GF-D8 (cell line): ENCODE measurements around the gene ZEB2.

Source experiments
- DNase-seq: peaks from one replicate; lab custom pipeline; 2025; lab: John Stamatoyannopoulos, UW

Gene ZEB2

DNA sequence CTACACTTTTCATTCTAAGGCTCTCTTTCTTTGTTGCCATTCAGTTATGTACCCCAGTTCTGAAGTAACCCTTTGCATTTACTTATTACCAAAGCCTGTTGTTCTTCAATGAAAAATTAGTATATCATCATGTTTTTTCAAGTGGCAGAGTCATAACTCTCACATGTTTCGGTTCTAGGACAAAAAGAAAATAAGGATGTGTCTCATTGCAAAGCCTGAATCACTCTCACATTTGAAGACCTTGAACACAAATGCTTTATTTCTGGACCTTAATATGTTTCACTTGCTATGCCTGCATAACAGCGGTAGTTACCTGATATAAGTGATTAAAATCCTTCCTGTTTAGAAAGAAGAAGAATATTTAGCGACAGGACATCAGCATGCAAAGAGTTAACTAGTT is 49.1 kb downstream of the ZEB2 start:
- no peak for DNase-seq

DNA sequence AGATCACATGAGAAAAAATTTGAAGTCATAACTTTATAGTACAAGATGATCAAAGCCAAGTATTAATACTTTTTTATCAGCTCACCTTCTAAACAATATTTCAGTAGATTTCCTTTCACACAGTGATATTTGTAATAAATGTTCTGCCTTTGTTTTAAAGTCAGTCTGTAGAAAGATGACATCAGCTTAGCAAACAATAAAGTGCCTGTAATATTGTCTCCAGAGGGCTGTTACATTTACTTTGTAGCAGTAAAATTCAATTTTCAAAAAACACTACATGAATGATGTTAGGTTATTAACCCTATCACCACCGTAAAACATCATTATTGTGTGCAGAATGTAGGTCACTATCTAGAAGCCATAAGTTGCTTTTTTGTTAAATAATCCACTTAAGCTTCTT is 49.6 kb downstream of the ZEB2 start:
- no peak for DNase-seq

DNA sequence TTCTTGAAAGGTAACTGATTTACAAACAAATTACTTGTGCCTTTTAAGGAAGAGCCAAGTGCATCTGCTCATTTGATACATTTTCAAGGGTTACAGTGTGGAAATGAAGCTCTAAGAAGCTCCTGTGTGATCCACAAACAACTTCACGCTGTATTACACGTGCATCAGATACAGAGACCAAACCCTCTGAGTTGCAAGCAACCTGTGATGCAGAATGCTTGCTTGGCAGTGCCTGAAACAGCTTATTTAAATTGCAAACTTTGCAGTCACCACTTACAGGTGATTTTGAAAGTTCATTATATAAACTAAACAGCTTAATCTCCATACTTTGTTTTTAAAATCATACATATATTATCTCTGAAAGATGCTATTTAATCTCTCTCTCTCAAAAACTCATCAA is 50.1 kb downstream of the ZEB2 start:
- no peak for DNase-seq

DNA sequence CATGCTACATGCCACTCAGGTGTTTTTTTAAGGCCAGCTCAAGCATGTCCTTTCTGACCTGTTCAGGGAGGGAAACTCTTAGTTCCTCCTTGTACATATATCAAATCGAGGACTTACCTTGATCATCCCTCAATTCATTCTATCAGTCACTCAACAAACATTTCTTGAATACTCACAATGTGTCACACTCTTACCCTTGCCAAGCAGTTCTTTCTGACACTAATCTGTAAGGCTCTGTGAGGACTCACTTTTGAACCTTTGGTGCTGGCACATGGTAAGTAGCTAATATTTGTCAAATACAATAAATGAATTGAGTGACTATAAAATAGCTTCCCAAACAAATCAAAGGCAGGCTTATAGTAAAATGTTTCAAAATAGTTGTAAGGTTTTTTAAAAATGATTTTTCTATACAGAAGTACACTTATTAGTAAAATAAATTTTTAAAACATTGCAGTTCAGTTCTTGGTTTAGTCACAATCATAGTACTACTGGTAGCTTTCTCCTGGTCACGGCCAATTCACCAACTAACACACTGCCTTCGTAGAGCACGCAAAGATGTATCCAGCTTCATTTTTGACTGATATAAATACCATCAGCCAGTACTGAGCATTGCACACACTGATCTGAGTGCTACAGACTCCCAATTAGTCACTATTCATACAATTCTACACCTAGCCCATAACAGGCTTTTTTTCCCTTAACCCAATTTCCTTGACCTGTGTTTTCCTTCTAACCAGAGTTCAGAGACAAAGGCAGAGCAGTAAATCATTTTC is 50.9 kb downstream of the ZEB2 start:
- no peak for DNase-seq

DNA sequence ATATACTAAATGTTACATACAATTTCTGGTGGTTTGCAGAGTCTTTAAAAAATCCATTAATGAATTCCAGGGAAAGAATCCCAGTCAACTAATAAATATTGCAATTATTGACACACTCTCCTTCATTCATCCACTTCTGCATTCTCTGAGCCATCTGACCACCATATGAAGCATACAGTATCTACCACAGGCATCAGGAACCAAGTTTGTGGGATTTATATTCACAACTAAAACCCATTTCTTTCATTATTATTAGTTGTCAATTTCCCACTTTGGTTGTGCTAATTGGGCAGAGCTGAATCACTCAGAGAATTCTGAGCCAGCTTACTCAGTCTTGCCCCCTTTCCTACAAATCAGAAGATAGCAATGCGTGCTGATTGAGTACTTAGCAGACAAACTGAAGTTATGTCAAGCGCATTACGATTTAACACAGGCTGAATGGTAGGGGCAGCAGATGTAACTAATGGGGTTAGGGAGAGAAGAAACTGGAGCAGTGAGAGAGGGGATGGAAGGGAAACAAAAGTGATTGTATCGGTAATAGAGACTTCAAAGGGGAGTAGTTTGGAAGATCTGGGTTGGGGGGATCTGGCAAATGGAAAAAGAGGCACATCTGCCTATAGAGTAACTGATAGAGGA is 52.3 kb downstream of the ZEB2 start:
- DNase-seq: no peak

DNA sequence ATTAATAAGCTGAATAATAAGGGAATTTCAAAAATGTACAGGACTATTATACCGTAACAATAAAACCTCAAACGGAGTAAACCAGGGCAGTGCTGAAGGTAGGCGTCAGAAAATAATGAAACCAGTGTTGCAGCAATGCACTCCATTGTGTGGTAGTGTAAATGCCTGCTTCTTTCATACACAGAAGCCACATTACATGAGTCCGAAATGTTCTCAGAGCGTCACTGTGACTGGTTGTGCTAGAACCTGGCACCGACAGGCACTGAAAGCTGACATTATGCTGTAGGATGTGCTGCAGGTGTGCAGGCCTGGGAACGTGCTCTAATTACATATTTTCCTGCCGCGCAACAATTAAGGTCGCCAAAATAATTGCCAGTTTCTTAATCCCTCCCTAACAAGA is 53.3 kb downstream of the ZEB2 start:
- no peak for DNase-seq

DNA sequence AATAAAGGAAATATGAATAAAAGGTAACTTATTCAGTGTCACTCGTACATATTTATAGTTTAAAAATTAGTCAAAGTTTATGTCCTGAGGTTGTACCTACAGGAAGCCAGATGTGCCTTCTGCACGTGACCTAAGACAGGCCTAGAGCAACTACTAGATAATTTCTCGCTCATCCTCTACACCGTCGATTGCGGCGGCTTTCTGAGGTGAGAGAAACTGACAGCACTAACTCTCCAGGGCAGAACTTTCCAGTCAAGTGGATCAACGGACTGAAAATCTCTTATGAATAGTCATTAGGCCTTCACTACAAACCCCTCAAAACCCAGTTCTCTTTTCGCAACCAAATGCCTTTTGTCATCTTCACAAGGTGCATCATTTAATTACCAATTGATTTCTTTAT is 54.2 kb downstream of the ZEB2 start:
- DNase-seq: no peak

DNA sequence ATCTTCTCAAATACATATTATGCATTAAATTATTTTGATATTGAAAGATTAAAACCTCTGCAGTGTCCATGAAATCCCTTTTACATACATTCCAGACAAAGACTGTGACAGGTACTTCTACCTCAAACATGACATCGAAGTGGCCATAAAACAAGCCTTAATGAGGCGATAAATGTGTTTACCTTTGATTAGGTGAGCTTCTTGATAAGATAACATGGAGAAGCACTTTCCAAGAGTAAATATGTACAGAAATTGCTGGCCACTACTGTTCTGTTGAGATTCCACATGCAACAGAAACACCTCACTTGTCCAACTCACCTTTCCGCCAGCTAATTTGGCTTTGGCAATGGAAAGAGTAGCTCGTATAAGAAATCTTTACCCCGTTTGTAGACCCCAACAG is 55.2 kb downstream of the ZEB2 start:
- DNase-seq: no peak

DNA sequence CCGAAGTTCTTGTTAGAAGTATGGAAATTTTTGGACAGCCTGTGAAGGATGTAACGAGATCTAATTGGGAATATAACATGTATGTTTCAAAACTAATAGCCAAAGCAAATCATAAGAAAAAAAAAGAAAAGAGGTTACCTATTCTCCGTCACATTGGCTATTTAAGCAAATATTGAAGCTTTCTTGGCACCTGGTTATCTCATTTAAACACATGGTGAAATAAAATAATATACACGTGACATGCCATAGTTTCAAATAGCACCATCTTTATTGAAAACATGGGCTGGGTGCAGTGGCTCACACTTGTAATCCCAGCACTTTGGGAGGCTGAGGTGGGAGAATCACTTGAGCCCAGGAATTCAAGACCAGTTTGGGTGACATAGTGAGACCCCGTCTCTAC is 56.7 kb downstream of the ZEB2 start:
- no peak for DNase-seq

DNA sequence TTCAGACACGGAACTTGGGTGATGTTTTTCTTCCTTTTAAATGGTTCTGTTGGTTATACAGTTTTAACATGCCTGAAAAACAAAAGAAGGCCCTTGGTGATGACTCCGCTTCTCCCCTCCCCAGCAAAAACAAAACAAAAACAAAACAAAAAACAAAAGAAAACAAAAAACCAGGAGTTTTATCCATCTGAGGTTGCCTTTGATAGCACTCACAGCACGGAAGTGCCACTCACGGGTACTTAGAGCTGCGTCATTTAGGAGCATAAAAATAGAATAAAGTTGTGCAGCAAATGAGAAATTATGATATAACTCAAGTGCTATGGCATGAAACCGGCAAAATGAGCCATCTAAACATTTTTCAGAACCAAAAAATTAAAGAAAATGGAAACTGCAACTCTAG is 57.7 kb downstream of the ZEB2 start:
- no peak for DNase-seq

DNA sequence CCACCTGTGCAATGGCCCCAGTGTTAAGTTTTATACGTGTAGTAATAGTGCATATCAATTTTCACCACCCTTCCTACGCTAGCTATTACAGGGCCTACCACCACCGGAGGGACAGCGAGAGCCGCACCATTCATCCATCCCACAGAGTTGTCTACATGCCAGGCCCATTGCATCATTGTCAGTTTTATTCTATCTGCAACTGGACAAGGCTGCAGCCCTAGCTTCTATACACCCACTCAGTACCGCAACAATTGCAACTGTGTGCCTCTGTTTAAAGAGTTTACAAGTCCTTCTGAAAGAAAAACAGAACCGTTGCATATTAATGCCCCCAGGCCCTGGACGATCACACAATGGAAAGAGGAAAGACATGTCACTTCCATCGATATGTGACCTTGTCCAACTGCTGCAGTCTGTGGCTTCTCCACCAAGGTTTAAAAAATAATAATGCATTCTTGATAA is 58.6 kb downstream of the ZEB2 start:
- no peak for DNase-seq

DNA sequence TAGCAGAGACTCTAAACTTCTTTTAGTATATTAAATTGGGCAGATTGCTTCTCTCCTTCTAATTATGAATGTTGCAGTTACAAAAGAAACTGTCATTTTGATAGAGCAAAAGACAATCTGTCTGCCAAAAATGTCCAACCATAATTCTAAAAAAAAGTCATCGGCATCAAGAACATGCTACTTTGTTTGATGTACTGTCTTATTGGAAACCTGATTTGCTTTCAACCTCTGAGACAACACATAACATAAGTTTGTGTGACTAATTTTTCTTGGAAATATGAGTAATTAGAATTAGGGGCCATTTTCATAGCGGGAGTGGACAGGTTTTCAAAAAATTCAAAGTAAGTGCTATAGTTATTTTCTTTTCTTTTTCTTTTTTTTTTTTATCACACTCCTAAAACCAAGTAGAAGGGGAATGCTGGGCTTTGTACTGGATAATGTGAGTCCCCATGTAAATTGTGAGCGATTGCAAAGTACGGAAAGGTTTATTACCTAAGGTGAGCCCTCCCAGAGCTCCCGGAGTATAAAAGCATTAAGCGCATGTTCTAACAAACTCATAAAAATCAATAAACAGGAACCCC is 59.1 kb downstream of the ZEB2 start:
- no peak for DNase-seq

DNA sequence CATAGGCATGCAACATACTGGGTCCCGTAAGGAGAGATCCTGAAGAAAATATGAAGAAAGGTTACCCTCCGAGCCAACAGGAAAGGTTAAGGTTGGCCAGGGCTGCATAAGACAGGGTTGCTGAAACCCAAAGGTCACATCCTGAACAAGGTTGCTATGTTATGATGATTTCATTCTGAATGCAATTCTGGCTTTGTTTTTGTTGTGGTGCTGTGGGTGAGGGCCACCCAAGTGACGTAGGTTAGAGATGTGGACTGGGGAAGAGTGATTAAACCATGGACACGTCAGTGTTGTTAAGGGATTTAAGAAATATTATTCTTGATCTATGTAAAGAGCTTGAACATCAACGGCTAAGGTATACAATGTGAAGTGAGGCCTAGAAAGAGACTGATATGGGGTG is 60.0 kb downstream of the ZEB2 start:
- no peak for DNase-seq

DNA sequence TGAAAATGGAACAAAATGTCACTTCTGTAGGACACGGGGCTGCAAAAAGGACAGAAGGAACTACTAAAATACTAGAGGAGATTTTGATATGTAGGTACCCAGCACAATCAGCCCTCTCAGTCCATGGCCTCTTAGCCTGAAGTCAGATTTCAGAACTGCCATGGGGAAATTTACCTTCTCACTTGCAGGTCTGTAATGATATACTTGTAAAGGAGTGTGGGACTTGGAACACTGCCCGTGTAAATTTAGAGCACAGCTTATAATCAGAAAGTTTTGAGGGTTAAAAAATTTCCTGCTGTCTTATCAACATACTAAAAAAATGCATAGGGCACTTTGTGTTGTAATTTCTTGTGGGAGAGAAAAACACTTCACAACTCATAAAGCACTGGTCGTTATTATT is 60.6 kb downstream of the ZEB2 start:
- no peak for DNase-seq

DNA sequence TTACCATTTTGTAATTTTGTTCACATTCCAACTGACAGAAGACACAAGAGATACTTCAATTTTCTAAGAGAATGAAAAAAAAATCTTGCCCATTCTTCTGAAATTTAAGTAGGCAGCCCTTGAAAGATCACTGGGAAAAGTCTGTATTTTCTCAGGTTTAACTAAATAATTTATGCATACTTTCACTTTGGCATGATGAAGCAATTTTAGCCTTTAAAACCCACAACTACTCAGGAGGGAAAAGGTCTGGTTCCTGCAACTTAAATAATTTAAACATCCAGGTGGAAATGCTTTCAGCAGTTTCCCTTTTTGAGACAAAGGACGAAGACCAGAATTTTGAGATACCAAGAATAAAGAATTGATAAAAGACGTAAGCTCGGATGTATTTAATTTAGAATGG is 61.4 kb downstream of the ZEB2 start:
- no peak for DNase-seq

DNA sequence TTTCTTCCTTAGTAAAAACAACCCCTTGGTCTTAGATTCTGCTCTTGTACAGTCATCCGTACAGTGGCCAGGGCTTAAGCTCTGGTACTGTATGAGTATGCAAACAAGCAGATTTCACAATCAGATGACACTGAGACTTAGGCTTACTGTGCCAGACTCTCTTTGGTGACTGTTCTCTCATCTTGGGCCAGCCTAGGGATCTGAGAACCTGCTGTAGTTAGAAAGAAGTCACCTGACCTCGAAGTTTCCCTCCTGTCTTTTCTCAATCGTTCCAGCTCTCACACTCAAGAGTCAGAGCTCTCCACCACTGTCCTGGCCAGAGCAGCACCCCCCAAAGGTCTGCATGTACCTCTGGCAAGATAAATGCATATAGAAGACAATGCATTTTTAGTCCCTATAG is 63.2 kb downstream of the ZEB2 start:
- no peak for DNase-seq

DNA sequence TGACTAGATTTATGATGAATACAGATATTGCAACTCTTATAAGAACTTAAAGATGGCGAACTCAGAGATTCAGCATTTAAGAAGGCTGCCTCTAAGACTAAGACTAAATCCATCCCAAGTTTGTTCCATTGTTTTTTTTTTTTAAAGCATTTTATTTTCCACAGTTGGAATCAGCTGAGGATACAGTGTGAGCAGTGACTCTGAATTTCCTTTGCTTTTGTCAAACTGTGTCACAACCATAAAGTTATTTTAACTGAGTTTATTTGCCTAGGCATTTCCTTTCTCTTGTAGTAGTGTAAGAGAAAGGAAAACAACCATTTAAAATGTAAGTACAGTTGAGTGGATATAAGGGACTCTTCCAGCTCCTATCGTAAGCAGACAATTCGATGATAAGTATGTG is 63.9 kb downstream of the ZEB2 start:
- DNase-seq: no peak

DNA sequence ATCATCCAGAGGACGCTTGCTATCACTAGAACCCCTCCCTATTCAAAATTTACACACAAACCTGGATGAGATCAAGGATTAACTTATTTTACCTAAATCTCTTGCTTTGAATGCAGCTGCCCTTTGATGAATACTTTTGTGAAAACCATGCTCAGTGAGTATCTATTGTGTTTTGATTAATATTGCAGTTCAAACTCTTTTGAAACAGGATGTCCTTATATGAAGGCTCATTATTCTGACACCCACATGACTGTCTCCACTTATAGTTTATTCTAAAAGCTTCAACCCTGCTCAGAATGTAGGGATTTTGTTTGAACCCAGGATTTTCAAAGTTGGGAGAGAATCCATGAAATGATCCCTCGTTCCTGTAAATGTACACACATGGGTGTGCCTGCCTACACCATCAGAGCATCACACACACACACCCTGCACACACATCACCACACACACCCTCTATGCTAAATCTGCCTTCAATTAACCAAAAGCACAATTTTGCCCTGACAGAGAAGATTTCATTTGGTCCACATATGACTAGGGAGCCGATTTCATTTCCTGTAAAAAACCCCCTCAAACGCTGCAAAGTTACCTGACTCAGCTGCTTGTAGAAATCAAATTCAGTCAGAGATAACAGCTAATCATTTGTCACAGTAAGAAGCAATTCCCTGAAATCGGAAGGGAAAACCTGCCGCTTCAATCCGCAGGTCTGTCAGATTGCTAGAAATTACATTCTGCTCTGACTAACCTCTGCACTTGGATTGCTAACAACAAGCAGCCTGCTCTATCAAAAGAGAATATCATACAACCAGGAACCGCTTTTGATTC is 65.2 kb downstream of the ZEB2 start:
- DNase-seq: no peak

DNA sequence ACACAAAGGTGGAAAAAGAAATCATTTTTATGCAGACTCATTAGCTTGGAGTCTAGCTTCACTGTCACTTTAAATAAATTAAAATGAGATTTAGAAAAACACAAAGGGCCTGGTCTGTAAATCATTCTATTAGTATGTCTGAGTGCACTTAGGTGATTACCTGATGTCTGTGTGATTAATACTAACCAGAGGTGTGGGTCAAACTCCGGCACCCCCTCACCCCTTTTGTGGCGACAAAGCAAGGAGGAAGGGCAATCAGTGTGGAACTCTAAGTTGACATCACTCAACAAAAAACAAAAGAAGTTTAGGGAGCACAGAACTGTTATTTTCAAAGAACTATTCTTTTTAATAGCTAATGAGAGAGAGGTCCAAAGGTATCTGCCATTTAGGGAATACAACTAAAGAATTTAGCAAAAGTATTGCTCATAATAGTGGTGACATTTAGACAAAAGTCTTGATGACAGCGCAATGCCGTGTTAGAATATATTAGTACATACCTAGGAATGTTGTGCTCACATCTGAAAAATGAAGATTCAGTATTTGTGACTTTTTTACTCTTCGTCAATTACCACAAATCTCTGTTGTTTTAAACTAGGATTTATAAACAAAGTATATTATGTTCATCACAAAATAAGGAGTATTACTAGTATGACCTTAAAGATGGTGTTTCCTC is 66.3 kb downstream of the ZEB2 start:
- no peak for DNase-seq

DNA sequence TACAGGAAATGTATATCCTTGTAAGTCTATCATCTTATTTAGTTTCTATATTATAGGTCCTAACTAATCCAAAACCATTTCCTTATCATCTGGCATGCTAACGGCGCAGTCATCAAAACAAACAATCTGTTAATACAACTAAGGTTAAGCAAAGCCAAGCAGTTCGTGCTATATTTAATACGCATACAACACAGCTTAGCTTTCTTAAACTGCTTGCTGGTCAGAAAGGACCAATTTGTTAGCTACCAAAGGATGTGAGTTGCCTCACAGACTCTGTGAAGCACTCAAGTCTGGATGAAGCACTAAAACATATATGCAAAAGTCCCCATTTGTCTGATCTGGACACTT is 67.0 kb downstream of the ZEB2 start:
- no peak for DNase-seq

DNA sequence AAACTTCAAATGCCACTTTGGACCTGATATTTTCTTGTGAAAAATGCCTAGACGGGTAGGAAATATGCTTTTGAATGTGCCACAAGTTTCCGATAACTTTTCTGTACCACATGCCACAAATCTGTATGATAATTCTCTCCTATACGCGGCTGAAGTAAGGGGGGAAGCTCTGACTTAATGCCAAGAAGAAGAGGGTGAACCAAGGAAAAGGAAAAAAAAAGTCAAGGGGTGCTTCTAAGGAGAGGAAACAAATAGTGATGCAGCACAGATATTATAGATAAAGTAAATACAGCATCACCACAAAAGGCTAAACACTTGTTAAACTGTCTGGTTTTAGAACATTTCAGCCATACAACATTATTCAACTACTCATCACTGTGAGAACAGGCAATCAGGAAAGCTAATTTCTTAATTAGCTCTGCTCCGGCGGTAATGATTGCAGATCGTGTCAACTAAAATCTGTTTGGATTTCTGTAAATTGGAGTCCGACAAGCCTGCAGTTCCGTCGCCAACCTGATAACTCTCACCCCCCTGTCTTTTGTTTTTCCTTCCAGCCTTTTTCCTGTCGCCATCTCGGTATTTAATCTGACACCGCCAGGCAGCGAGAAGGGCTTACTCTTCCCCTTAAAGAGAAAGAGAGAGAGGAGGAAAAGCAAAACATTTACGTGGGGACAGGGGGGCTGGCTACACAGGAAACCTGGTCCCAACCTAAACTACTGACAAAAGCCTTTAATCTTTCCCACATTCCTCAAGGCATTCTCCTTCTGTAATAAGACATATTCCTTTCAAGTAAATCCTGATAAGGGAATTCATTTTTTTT is 67.5 kb downstream of the ZEB2 start:
- no peak for DNase-seq
